Naive B cell (primary cell): Measurements from ENCODE around the gene PRKX. TPM values are rescaled to one million over a fixed set of nuclear protein-coding genes. Genes with fewer than 3 reads are reported as not detected.
"Not testable (repeated sequence)": the region's sequence is repeated elsewhere in the genome, so short reads cannot be mapped to it uniquely, and the experiment has no call there.

Experiments used
- ATAC-seq, 2 donors: fragments of 150-1000 bp; cut with Tn5 transposase; 2 replicates each; pipeline ENCODE4 v1.10.0; 2021; ENCODE audit warnings: low read depth in 2 of 2, mild to moderate bottlenecking in 2 of 2, moderate library complexity in 2 of 2
- DNase-seq: peaks from one replicate; pipeline ENCODE4 v3.0.0; 2022
- H3K27ac Mint-ChIP-seq, 6 donors: one replicate each; pipeline ENCODE4 v1.8.0; 2020 to 2022; ENCODE audit warnings: mild to moderate bottlenecking in 6 of 6, mixed read lengths in 6 of 6, moderate library complexity in 5 of 6, inconsistent platforms in 2 of 6
- H3K27me3 Mint-ChIP-seq, 3 donors: one replicate each; pipeline ENCODE4 v1.8.0; 2021 to 2022; ENCODE audit warnings: mixed read lengths in 3 of 3, mild to moderate bottlenecking in 1 of 3
- H3K36me3 Mint-ChIP-seq, 2 donors: one replicate each; pipeline ENCODE4 v1.8.0; 2020 to 2022; ENCODE audit warnings: mixed read lengths in 2 of 2, inconsistent platforms in 1 of 2, mild to moderate bottlenecking in 1 of 2
- H3K4me1 Mint-ChIP-seq, 3 donors: one replicate each; pipeline ENCODE4 v1.8.0; 2020 to 2022; ENCODE audit warnings: mixed read lengths in 3 of 3, inconsistent platforms in 1 of 3, mild to moderate bottlenecking in 1 of 3, moderate library complexity in 1 of 3
- H3K4me3 Mint-ChIP-seq, 8 donors: one replicate each; pipeline ENCODE4 v1.8.0; 2020 to 2022; ENCODE audit warnings: mild to moderate bottlenecking in 8 of 8, mixed read lengths in 8 of 8, moderate library complexity in 8 of 8, inconsistent platforms in 2 of 8
- H3K9me3 Mint-ChIP-seq, 7 donors: one replicate each; pipeline ENCODE4 v1.8.0; 2020 to 2022; ENCODE audit warnings: mixed read lengths in 7 of 7, mild to moderate bottlenecking in 5 of 7, inconsistent platforms in 2 of 7, moderate library complexity in 1 of 7
- polyA plus RNA-seq, 6 donors: library from polyadenylated mRNA; unstranded; fragments of 300-500 nt; fragmentation: Illumina TruSeq; gene quantifications; one replicate each; pipeline ENCODE4 v1.2.3, GENCODE V29; 2021; ENCODE audit warnings: low read depth in 6 of 6

Gene PRKX
- polyA plus RNA-seq, 6 donors from 2014 or later, result 48.4 to 83.6 (median 64.6) TPM

- Mint-ChIP-seq H3K36me3 (peaks cover 0 to 7% of the 10 kb centered on the region in 2 donors), H3K4me3 (no peak overlapping the region), H3K27ac (no peak overlapping the region), H3K9me3 (peaks cover 0 to 4% (median 0%) of the 10 kb centered on the region in 7 donors), H3K4me1 (no peaks in the 10 kb centered on the region), H3K27me3 (no peaks in the 10 kb centered on the region)
- DNase-seq, result no peak
- ATAC-seq, result no peak
Measured at GRCh38 chrX:3577551-3577950, 135.9 kb downstream of the PRKX start.

- no peaks in the 10 kb centered on the region for H3K27me3 Mint-ChIP-seq
- H3K4me1 Mint-ChIP-seq, result no peaks in the 10 kb centered on the region
- no peak for DNase-seq
- H3K27ac Mint-ChIP-seq, result no peak overlapping the region
- H3K4me3 Mint-ChIP-seq, result no peak overlapping the region
- peaks cover 0 to 7% of the 10 kb centered on the region in 2 donors for H3K36me3 Mint-ChIP-seq
- ATAC-seq, result no peak
- H3K9me3 Mint-ChIP-seq, result peaks cover 0 to 7% (median 0%) of the 10 kb centered on the region in 7 donors
Measured at GRCh38 chrX:3576886-3577501, 136.5 kb downstream of the PRKX start.

- H3K9me3 Mint-ChIP-seq, result peaks cover 0 to 10% (median 0%) of the 10 kb centered on the region in 7 donors
- no peaks in the 10 kb centered on the region for H3K4me1 Mint-ChIP-seq
- no peak overlapping the region for H3K4me3 Mint-ChIP-seq
- no peaks in the 10 kb centered on the region for H3K27me3 Mint-ChIP-seq
- H3K36me3 Mint-ChIP-seq, result peaks cover 0 to 4% of the 10 kb centered on the region in 2 donors
- ATAC-seq (no peak), DNase-seq (no peak)
- no peak overlapping the region for H3K27ac Mint-ChIP-seq
Measured at GRCh38 chrX:3567686-3568085, 145.8 kb downstream of the PRKX start.

- Mint-ChIP-seq H3K27ac (no peak overlapping the region), H3K27me3 (no peaks in the 10 kb centered on the region)
Measured at GRCh38 chrX:3563451-3563850, 150.0 kb downstream of the PRKX start.

GRCh38 chrX:3560010-3560409 lies 153.4 kb downstream of the PRKX start:
- H3K36me3 Mint-ChIP-seq, H3K4me3 Mint-ChIP-seq: not testable (repeated sequence)

More at GRCh38 chrX:3563451-3563850, 150.0 kb downstream of the PRKX start:
- H3K4me3 Mint-ChIP-seq, result no peak overlapping the region
- DNase-seq (no peak), ATAC-seq (no peak)
- no peaks in the 10 kb centered on the region for H3K4me1 Mint-ChIP-seq
- peaks cover 0 to 12% (median 6%) of the 10 kb centered on the region in 7 donors for H3K9me3 Mint-ChIP-seq
- no peaks in the 10 kb centered on the region for H3K36me3 Mint-ChIP-seq

More at GRCh38 chrX:3560010-3560409, 153.4 kb downstream of the PRKX start:
- H3K27me3 Mint-ChIP-seq, H3K4me1 Mint-ChIP-seq, ATAC-seq, DNase-seq, H3K27ac Mint-ChIP-seq: not testable (repeated sequence)
- peaks cover 0 to 16% (median 12%) of the 10 kb centered on the region in 7 donors for H3K9me3 Mint-ChIP-seq
